ENCODE data around the gene PRSS58. TPM values are rescaled to one million over a fixed set of nuclear protein-coding genes. Genes with fewer than 3 reads are reported as not detected.

PRSS58 gene, protein sequence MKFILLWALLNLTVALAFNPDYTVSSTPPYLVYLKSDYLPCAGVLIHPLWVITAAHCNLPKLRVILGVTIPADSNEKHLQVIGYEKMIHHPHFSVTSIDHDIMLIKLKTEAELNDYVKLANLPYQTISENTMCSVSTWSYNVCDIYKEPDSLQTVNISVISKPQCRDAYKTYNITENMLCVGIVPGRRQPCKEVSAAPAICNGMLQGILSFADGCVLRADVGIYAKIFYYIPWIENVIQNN
- not detected for total RNA-seq (ENCODE audit: insufficient read depth, low replicate concordance)

DNA sequence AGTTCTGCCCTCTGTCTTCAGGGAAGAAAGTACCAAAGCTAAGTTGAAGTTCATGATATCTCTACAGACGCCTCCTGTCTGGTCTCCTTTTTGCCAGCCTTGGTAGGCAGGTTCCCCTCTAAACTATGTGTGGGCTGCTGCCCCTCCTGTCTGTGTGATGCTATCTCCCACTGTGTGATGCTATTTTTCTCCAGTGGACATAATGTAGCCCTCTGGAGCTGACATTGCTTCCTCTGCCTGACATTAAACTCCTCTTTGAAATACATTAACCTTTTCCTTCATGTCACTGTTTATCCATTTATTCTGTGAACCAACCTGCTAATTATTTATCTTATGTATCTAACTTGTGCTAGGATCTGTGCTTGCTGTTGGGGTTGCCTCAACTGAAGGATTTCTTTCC is at the start of gene PRSS58:
Gene PRSS58, minus strand, starts transcription at position 101 of the 400 bp plus-strand sequence. CDS start 351 bp downstream, outside the sequence.
- no peak for DNase-seq (ENCODE audit: low spot score)

GRCh38 chr7:142307246-142307900 is 49.5 kb upstream of the PRSS58 start:
- DNase-seq (ENCODE audit: low spot score), result no peak

DNA sequence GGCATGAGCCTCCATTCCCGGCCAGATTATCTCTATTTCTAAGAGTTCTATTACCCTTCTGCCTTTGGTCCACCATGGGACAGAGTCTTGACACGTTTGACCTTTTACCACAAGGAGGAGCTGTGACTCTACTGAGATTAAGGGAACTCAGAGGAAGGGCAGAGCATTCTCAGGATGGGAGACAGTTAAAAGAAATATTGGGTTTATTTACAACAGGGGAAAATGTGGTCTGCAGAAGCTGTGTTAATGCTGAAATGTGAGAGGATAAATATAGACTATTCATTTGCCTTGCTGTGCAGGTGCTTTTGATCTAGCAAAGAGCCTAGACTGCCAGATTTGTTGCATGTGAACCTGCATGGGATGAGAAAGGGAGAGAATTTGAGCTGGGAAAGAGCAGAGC is 45.8 kb upstream of the PRSS58 start:
- peak; percentile 29 for DNase-seq (ENCODE audit: low spot score)

- no peak for DNase-seq (ENCODE audit: low spot score)
These were observed 44.2 kb upstream of the PRSS58 start for GRCh38 chr7:142301923-142302550.

DNA sequence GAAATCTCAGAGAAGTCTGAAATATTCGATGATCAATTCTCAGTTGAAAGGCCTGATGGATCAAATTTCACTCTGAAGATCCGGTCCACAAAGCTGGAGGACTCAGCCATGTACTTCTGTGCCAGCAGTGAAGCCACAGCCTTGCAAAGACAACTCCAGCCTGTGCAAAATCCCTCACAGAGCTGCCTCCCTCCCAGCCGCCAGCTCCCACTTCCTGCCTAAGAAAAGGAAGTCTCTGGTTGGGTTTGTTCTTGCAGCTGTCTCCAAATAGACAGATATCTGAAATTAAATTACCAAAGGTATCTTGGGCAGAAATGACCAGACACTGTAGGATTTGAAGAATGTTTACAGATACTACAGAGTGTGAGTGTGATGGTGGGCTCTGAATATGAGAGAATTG is 43.4 kb upstream of the PRSS58 start:
- DNase-seq (ENCODE audit: low spot score), result peak; percentile 37

DNA sequence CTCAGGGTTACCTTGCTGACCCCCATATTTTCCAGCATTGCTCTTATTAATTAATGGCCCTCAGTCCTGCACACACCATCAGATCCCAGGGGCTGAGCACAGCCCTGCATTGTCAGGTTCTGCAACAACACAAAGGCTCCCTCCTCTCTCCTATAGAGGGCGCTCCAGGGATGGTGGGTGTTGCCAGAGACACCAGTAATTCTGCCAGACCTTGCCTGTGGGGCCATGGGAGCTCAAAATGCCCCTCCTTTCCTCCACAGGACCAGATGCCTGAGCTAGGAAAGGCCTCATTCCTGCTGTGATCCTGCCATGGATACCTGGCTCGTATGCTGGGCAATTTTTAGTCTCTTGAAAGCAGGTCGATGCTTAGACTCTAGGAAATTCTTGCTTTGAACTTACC is 42.8 kb upstream of the PRSS58 start:
- DNase-seq (ENCODE audit: low spot score), result no peak

DNA sequence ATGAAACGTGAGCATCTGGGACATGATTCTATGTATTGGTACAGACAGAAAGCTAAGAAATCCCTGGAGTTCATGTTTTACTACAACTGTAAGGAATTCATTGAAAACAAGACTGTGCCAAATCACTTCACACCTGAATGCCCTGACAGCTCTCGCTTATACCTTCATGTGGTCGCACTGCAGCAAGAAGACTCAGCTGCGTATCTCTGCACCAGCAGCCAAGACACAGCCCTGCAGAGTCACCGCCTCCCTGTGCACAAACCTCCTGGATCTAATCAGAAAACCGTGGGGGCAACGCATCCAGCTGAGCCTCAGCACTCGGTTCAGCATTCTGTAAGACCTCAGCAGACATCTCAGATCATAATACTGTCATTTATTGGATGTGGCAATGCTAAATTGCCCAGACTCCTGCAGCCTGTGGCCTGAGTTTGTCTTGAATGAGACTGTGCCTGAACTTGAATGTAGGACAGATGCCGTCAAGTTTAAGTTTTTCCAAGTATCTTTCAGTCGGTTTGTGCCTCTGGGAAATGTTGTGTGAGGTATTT is 41.5 kb upstream of the PRSS58 start:
- DNase-seq (ENCODE audit: low spot score), result peak; percentile 54

GRCh38 chr7:142298627-142299026 is 40.8 kb upstream of the PRSS58 start:
- DNase-seq (ENCODE audit: low spot score), result no peak

DNA sequence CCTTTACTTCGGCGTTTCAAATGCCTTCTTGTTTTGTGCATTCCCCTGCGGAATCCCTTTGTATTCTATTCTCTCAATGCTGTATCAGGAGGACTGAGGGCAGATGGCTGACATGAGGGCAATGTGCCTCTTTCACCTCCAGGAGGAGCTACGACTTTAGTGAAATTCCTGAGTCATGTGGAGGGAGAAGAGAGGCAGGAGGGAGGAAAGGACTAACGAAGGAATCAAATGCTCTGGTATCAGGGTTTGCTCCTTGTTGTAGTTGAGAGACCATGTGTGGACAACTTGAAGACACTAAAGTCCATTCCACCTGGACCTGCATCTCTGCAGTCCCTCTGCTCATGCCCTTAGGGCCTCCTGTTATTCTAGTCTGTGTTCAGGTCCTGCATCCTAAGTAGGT is 40.2 kb upstream of the PRSS58 start:
- no peak for DNase-seq (ENCODE audit: low spot score)

DNA sequence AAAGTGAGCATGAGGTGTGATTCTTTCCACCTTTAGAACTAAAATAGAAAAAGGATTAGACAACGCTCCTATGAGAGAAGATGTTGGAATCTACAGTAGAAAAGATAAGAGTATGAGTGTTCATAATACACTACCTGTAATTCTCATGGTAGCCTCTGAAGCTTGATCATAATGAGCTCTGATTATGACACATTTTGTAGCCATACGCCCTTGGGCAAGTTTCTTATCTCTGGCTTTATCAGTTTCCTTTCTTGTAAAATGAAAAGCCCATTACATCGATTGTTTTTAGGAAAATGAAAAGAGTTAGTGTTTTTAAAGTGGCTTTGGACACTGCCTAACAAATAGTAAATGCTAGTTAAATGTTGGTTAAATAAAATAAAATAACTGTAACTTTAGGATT is 22.4 kb upstream of the PRSS58 start:
- no peak for DNase-seq (ENCODE audit: low spot score)

DNA sequence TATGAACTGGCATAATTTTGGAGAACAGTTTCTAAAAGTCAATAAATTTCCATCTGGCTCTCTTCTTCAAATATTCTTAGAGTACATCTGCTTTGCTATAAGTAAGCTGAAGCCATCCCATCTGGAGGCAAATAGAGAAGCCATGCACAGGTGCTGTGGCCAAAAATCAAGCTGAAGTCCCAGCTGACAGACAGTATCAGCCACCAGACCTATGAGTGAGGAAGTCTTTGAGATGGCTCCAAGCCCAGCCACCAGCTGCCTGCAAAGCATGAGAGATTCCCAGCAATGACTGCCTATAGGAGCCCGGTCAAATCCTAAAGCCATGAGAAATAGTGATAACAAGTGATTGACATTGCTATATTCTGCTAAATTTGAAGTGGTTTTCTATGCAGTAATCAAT is 21.7 kb upstream of the PRSS58 start:
- DNase-seq (ENCODE audit: low spot score), result no peak

- no peak for DNase-seq (ENCODE audit: low spot score)
These were observed 17.2 kb upstream of the PRSS58 start for GRCh38 chr7:142275028-142275427.

- peak; percentile 58 for DNase-seq (ENCODE audit: low spot score)
These were observed 15.0 kb upstream of the PRSS58 start for GRCh38 chr7:142272841-142273240.

GRCh38 chr7:142263598-142264380 is 5.9 kb upstream of the PRSS58 start:
- no peak for DNase-seq (ENCODE audit: low spot score)

DNA sequence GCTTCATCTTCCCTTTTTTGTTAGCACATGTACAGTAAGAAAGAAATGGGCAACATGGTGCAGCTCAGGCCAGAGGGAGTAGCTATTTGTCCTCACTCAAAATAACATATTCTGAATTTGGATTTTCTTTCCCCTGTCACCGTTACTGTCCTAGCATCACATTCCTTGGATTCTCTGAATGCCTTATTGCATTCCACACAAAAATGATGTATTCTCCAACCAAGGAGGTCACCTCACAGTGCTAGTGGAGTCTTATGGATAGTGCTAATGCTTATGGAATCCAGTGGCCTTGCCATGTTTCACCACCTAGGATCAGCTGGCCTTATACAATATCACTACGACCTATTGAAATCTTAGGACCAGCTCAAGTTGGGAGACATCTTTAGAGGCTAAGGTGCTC is 7.2 kb downstream of the PRSS58 start:
- DNase-seq (ENCODE audit: low spot score), result no peak

- DNase-seq (ENCODE audit: low spot score), result no peak
These were observed 7.9 kb downstream of the PRSS58 start for GRCh38 chr7:142249918-142250317.

DNA sequence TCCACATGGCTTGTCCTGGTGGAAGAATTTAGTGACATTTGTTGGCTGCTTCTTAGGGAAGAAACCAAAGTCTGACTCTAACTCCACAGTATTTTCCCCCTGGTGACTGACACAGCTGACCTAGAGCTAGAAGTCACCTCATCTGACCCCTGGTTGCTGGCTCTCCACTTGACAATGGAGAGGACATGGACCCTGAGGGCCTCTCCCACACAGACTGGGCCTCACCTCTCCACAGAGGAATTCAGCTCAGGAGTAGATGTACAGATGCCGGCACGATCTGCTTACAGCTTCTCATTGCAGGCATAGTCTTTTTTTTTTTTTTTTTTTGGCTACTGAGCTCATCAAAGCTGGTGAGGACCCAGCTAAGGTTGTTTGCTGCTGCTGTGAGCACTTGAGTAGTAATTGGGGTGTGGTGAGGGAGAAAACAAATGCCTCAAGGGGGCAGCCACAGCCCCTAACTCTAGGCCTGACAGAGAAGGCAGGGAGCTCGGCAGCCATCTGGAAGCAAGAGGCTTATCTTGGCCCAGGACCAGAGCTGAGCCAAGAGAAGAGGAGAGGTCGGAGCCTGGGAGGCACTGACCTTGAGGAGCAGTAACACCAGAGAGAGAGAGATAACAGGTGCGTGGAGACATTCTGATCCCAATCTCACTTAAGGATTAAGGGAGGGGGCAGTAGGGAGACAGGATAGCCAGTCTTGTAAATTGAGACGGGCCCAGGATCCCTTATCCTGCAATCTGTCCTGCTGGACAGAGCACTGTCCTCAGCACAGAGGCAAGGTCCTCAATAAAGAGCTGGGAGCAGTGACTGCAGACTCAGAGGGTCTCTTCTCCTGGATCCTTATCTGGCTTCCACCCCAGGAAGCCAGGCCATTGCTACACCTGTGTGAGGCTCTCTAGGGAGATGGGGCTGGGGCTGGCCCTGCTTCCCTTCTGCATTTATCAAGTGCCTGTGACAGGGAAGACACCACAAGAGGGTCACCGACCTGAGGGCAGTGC is 9.4 kb downstream of the PRSS58 start:
- DNase-seq (ENCODE audit: low spot score), result no peak

DNA sequence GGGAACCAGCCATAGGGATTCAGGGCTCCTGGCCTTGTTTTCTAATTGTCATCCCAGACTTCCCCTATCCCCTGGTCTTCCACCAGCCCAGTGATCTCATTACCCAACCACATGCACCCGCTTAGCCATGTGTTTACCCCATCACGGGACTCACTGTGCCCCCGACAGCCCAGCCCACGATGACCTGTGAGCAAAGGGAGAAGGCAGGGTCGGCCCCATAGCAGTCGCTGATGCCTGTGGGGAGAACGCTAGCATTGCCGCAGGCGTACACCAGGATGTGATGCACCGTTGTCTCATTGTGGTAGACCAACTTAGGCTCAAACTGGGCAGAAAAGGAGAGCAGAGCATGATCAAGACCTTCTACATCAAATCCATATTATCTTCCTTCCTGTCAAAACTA is 14.0 kb downstream of the PRSS58 start:
- DNase-seq (ENCODE audit: low spot score), result no peak

DNA sequence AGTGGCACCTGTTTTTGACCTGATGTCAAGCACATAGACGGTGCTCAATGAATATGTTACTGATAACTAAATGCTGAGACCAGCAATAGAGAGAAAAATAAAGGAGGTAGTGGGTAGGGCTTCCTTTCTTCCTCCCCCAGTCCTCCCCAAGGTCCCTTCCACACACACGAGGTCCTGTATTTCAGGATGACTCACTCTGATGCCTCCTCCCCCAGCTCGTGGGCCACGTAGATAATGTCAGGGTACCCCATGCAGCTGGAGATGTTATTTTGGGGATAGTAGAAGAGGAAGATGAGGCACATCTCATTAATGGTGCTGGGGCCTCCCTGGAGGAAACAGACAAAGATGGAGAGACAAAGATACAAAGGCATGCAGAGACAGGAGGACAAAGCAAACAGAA is 17.3 kb downstream of the PRSS58 start:
- no peak for DNase-seq (ENCODE audit: low spot score)

DNA sequence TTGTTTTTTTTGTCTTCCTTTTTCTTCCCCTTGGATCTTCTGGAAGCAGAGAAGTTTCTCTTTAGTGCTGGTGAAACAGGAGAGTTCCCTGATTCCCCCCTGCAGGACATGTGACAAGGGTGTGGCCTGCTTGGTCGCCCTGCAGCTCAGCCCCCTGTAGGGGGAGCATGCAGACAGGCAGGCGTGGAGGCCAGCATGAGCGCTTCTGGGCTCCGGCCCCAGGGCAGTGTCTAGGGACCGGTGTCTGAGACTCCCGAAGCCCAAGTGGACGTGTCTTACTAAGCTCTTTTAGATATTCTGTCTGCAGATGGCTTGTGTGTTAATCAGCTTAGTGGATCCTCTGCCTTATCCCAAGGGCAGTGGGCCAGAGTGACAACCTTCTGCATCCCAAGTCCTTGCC is 26.1 kb downstream of the PRSS58 start:
- DNase-seq (ENCODE audit: low spot score), result peak; percentile 5
